Measurements from ENCODE around the gene ZBTB32. TPM values are rescaled to one million over a fixed set of nuclear protein-coding genes. Genes with fewer than 3 reads are reported as not detected.

Gene ZBTB32
- polyA plus RNA-seq, 1 of the 3 experiments (the other 2 are of a cell fraction) = not detected

DNA sequence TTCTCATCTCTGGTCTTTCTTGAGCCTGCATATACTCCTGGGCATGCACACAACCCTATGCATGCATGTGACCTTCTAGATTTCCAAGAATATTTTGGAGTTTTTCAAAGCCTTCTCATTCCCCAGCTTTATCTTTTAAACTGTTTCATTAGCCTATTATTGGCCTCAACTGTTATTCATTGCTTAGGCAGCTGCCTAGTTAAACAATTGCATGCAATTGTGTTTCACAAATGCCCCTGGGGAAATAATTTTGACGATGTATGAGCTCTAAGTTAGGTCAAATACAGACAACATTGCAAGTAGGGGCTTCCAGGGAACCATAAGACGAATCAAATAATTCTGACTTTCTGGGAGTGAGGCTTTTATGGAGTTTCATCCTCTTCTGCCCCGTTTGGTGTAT, 40.4 kb upstream of the ZBTB32 start:
- Histone ChIP-seq H4K20me1 (ENCODE audit: insufficient read depth) (no peaks in the 10 kb centered on the region), H3K4me1 (ENCODE audit: control insufficient read depth in 1 of 2, insufficient read depth in 2 of 2, low read depth in 1 of 2, low read length in 1 of 2) (no peaks in the 10 kb centered on the region), H3F3A (replicated peaks; ENCODE audit: insufficient read depth) (no peaks in the 10 kb centered on the region), H3K9ac (no peak overlapping the region), H3K4me3 (ENCODE audit: low read depth in 2 of 2, low read length in 1 of 2) (no peak overlapping the region), H3K9me3 (no peaks in the 10 kb centered on the region), H3K79me2 (ENCODE audit: insufficient read depth) (no peaks in the 10 kb centered on the region), H3K9me2 (no peaks in the 10 kb centered on the region), H3K27me3 (ENCODE audit: insufficient read depth) (peaks cover 5% of the 10 kb centered on the region; the same call in 1 of the 2 replicates), H3K4me2 (no peak overlapping the region), H2AFZ (ENCODE audit: low read depth) (no peak overlapping the region), H3K27ac (ENCODE audit: low read depth in 2 of 2, low read length in 1 of 2) (no peak overlapping the region), H3K36me3 (replicated peaks in 1 of 2; ENCODE audit: control insufficient read depth in 1 of 2, insufficient read depth in 2 of 2, low read length in 1 of 2) (peaks cover 0 to 3% of the 10 kb centered on the region in 2 experiments)
- POLR2A ChIA-PET = interaction anchor here (1.1 kb wide), 1 partner anchor 16 kb away, joined by 3 read pairs; the partner anchor contains the start of gene COX6B1
- 62% methylated on average over 3 of the region's 3 CpGs for WGBS (ENCODE audit: low lambda C conversion rate)
- DNase-seq = no peak
- TF ChIP-seq, protein P1, sequence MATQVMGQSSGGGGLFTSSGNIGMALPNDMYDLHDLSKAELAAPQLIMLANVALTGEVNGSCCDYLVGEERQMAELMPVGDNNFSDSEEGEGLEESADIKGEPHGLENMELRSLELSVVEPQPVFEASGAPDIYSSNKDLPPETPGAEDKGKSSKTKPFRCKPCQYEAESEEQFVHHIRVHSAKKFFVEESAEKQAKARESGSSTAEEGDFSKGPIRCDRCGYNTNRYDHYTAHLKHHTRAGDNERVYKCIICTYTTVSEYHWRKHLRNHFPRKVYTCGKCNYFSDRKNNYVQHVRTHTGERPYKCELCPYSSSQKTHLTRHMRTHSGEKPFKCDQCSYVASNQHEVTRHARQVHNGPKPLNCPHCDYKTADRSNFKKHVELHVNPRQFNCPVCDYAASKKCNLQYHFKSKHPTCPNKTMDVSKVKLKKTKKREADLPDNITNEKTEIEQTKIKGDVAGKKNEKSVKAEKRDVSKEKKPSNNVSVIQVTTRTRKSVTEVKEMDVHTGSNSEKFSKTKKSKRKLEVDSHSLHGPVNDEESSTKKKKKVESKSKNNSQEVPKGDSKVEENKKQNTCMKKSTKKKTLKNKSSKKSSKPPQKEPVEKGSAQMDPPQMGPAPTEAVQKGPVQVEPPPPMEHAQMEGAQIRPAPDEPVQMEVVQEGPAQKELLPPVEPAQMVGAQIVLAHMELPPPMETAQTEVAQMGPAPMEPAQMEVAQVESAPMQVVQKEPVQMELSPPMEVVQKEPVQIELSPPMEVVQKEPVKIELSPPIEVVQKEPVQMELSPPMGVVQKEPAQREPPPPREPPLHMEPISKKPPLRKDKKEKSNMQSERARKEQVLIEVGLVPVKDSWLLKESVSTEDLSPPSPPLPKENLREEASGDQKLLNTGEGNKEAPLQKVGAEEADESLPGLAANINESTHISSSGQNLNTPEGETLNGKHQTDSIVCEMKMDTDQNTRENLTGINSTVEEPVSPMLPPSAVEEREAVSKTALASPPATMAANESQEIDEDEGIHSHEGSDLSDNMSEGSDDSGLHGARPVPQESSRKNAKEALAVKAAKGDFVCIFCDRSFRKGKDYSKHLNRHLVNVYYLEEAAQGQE (IDR thresholded peaks at IDR 0.05; ENCODE audit: low read depth, low read length) = no peak
- TF ChIP-seq FOXM1 (IDR thresholded peaks at IDR 0.05; ENCODE audit: low read depth) (no peak), ELF1 (IDR thresholded peaks at IDR 0.05) (no peak), NFIC (IDR thresholded peaks at IDR 0.05; ENCODE audit: borderline replicate concordance) (no peak), RFX5 (IDR thresholded peaks at IDR 0.05; ENCODE audit: low read length) (no peak), FOXJ3 (CRISPR knock-in tag; IDR thresholded peaks at IDR 0.05) (no peak), JUND (IDR thresholded peaks at IDR 0.05) (no peak), SMC3 (IDR thresholded peaks at IDR 0.05; ENCODE audit: low read depth, low read length) (no peak), SIN3A (IDR thresholded peaks at IDR 0.05; ENCODE audit: borderline replicate concordance, low read depth, low read length) (no peak), YY1 (IDR thresholded peaks at IDR 0.05; ENCODE audit: low read depth) (no peak), GATA2 (CRISPR knock-in tag; IDR thresholded peaks at IDR 0.05) (no peak)
- TF ChIP-seq, protein P2, sequence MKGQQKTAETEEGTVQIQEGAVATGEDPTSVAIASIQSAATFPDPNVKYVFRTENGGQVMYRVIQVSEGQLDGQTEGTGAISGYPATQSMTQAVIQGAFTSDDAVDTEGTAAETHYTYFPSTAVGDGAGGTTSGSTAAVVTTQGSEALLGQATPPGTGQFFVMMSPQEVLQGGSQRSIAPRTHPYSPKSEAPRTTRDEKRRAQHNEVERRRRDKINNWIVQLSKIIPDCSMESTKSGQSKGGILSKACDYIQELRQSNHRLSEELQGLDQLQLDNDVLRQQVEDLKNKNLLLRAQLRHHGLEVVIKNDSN (IDR thresholded peaks at IDR 0.05; ENCODE audit: borderline replicate concordance, low read depth) = no peak
- TF ChIP-seq, protein P3, sequence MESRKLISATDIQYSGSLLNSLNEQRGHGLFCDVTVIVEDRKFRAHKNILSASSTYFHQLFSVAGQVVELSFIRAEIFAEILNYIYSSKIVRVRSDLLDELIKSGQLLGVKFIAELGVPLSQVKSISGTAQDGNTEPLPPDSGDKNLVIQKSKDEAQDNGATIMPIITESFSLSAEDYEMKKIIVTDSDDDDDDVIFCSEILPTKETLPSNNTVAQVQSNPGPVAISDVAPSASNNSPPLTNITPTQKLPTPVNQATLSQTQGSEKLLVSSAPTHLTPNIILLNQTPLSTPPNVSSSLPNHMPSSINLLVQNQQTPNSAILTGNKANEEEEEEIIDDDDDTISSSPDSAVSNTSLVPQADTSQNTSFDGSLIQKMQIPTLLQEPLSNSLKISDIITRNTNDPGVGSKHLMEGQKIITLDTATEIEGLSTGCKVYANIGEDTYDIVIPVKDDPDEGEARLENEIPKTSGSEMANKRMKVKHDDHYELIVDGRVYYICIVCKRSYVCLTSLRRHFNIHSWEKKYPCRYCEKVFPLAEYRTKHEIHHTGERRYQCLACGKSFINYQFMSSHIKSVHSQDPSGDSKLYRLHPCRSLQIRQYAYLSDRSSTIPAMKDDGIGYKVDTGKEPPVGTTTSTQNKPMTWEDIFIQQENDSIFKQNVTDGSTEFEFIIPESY (IDR thresholded peaks at IDR 0.05; ENCODE audit: borderline replicate concordance, low read depth) = no peak
- TF ChIP-seq, protein P4, sequence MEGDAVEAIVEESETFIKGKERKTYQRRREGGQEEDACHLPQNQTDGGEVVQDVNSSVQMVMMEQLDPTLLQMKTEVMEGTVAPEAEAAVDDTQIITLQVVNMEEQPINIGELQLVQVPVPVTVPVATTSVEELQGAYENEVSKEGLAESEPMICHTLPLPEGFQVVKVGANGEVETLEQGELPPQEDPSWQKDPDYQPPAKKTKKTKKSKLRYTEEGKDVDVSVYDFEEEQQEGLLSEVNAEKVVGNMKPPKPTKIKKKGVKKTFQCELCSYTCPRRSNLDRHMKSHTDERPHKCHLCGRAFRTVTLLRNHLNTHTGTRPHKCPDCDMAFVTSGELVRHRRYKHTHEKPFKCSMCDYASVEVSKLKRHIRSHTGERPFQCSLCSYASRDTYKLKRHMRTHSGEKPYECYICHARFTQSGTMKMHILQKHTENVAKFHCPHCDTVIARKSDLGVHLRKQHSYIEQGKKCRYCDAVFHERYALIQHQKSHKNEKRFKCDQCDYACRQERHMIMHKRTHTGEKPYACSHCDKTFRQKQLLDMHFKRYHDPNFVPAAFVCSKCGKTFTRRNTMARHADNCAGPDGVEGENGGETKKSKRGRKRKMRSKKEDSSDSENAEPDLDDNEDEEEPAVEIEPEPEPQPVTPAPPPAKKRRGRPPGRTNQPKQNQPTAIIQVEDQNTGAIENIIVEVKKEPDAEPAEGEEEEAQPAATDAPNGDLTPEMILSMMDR (IDR thresholded peaks at IDR 0.05) = no peak
- TF ChIP-seq, protein P5, sequence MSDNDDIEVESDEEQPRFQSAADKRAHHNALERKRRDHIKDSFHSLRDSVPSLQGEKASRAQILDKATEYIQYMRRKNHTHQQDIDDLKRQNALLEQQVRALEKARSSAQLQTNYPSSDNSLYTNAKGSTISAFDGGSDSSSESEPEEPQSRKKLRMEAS (IDR thresholded peaks at IDR 0.05; ENCODE audit: low read depth) = no peak
- TF ChIP-seq, protein P6, sequence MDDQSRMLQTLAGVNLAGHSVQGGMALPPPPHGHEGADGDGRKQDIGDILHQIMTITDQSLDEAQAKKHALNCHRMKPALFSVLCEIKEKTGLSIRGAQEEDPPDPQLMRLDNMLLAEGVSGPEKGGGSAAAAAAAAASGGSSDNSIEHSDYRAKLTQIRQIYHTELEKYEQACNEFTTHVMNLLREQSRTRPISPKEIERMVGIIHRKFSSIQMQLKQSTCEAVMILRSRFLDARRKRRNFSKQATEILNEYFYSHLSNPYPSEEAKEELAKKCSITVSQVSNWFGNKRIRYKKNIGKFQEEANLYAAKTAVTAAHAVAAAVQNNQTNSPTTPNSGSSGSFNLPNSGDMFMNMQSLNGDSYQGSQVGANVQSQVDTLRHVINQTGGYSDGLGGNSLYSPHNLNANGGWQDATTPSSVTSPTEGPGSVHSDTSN (IDR thresholded peaks at IDR 0.05) = no peak
- TF ChIP-seq, protein P7, sequence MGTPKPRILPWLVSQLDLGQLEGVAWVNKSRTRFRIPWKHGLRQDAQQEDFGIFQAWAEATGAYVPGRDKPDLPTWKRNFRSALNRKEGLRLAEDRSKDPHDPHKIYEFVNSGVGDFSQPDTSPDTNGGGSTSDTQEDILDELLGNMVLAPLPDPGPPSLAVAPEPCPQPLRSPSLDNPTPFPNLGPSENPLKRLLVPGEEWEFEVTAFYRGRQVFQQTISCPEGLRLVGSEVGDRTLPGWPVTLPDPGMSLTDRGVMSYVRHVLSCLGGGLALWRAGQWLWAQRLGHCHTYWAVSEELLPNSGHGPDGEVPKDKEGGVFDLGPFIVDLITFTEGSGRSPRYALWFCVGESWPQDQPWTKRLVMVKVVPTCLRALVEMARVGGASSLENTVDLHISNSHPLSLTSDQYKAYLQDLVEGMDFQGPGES (IDR thresholded peaks at IDR 0.05; ENCODE audit: low read depth, low read length) = no peak
- CTCF ChIA-PET = interaction anchor here (0.7 kb wide), 1 partner anchor 16 kb away, joined by 3 read pairs; the partner anchor contains the start of gene COX6B1
